Tibial artery (tissue), 4 donors: Measurements from ENCODE around the gene RALGAPA2.

Source experiments
- DNase-seq, 2 donors: peaks; one replicate each; pipeline ENCODE4 v3.0.0-alpha.2; 2019
- H3K27ac ChIP-seq, 2 donors: fragments of 200-600 bp; sonication (generic) in 1 of 2; 1 replicate in 1 of 2; 2 replicates in 1 of 2; pipeline ENCODE4 v1.5.1; 2018 to 2019; ENCODE audit warnings: mild to moderate bottlenecking in 1 of 2
- H3K27me3 ChIP-seq, 2 donors: fragments of 200-600 bp; sonication (generic) in 1 of 2; one replicate each; pipeline versions ENCODE4 v1.5.1 to v1.6.0; 2016 to 2019
- H3K36me3 ChIP-seq, 3 donors: fragments of 200-600 bp; sonication (generic) in 2 of 3; one replicate each; pipeline ENCODE4 v1.5.1; 2016 to 2019; ENCODE audit warnings: mild to moderate bottlenecking in 2 of 3
- H3K4me1 ChIP-seq, 4 donors: fragments of 200-600 bp; sonication (generic) in 2 of 4; 1 replicate in 3 of 4; 2 replicates in 1 of 4; pipeline ENCODE4 v1.5.1; 2016 to 2019
- H3K4me3 ChIP-seq, 2 donors: fragments of 200-600 bp; sonication (generic) in 1 of 2; 1 replicate in 1 of 2; 2 replicates in 1 of 2; pipeline ENCODE4 v1.5.1; 2018 to 2019; ENCODE audit warnings: mild to moderate bottlenecking in 2 of 2
- H3K9me3 ChIP-seq, 3 donors: fragments of 200-600 bp; sonication (generic) in 1 of 3; one replicate each; pipeline ENCODE4 v1.5.1; 2016 to 2019
- CTCF ChIP-seq, 2 experiments: fragments of 200-600 bp in 1 of 2; fragments of 450-650 bp in 1 of 2; IDR thresholded peaks; one replicate each; pipeline ENCODE4 v1.5.1; 2017 to 2019; ENCODE audit warnings: antibody characterized with exemption in 2 of 2, mild to moderate bottlenecking in 1 of 2, moderate library complexity in 1 of 2
- intact Hi-C: fragments of 100-400 bp; cut with DNase I; formaldehyde crosslinking; loops from one replicate; pipeline ENCODE4 v1.15.0; 2023; ENCODE audit warnings: low total_unique reads

The RALGAPA2 gene

GRCh38 chr20:20741087-20742045, 28.9 kb upstream of the RALGAPA2 start:
- no peaks in the 10 kb centered on the region for H3K27me3 ChIP-seq
- no peaks in the 10 kb centered on the region for H3K9me3 ChIP-seq
- intact Hi-C loops, result no loop called here
- no peak for TF ChIP-seq CTCF (IDR thresholded peaks at IDR 0.05)
- H3K4me1 ChIP-seq, result peaks cover 0 to 10% (median 4%) of the 10 kb centered on the region in 4 donors
- H3K4me3 ChIP-seq, result no peak overlapping the region
- no peak overlapping the region for H3K27ac ChIP-seq
- no peak for DNase-seq
- no peaks in the 10 kb centered on the region for H3K36me3 ChIP-seq

GRCh38 chr20:20740541-20740940, 28.1 kb upstream of the RALGAPA2 start:
- no peaks in the 10 kb centered on the region for H3K27me3 ChIP-seq
- peaks cover 0 to 10% (median 4%) of the 10 kb centered on the region in 4 donors for H3K4me1 ChIP-seq
- TF ChIP-seq CTCF (IDR thresholded peaks at IDR 0.05), result no peak
- intact Hi-C loops, result no loop called here
- H3K9me3 ChIP-seq, result no peaks in the 10 kb centered on the region
- H3K27ac ChIP-seq, result no peak overlapping the region
- DNase-seq, result no peak
- H3K36me3 ChIP-seq, result no peaks in the 10 kb centered on the region
- H3K4me3 ChIP-seq, result no peak overlapping the region

GRCh38 chr20:20737158-20737557, 24.7 kb upstream of the RALGAPA2 start:
- DNase-seq, result no peak
- Histone ChIP-seq H3K27me3 (no peaks in the 10 kb centered on the region), H3K36me3 (no peaks in the 10 kb centered on the region), H3K4me3 (no peak overlapping the region), H3K9me3 (no peaks in the 10 kb centered on the region), H3K4me1 (no peaks in the 10 kb centered on the region), H3K27ac (no peak overlapping the region)
- no peak for TF ChIP-seq CTCF (IDR thresholded peaks at IDR 0.05)
- intact Hi-C loops, result no loop called here

- Histone ChIP-seq H3K27ac (no peak overlapping the region), H3K4me1 (peaks cover 0 to 5% (median 0%) of the 10 kb centered on the region in 4 donors), H3K9me3 (no peaks in the 10 kb centered on the region), H3K36me3 (no peaks in the 10 kb centered on the region), H3K27me3 (no peaks in the 10 kb centered on the region), H3K4me3 (no peak overlapping the region)
- DNase-seq, result no peak
- intact Hi-C loops, result no loop called here
- TF ChIP-seq CTCF (IDR thresholded peaks at IDR 0.05), result no peak
Measured at GRCh38 chr20:20736303-20736702, 23.9 kb upstream of the RALGAPA2 start.

- no peak for TF ChIP-seq CTCF (IDR thresholded peaks at IDR 0.05)
- Histone ChIP-seq H3K4me3 (no peak overlapping the region), H3K36me3 (no peaks in the 10 kb centered on the region), H3K27ac (no peak overlapping the region), H3K4me1 (peaks cover 0 to 11% (median 0%) of the 10 kb centered on the region in 4 donors), H3K9me3 (no peaks in the 10 kb centered on the region), H3K27me3 (no peaks in the 10 kb centered on the region)
- no peak for DNase-seq
- intact Hi-C loops, result no loop called here
Measured at GRCh38 chr20:20734475-20734948, 22.1 kb upstream of the RALGAPA2 start.
